ENCODE measurements around the gene GYG1.

GYG1 gene

GRCh38 chr3:148974726-148975125 is 16.6 kb upstream of the GYG1 start:
- TF ChIP-seq EZH2phosphoT487 (IDR thresholded peaks at IDR 0.05; ENCODE audit: low read length) (no peak), CTCF (IDR thresholded peaks at IDR 0.05; ENCODE audit: low read length) (no peak), EZH2 (optimal IDR thresholded peaks at IDR 0.05; ENCODE audit: low read depth, low read length) (no peak)
- Histone ChIP-seq H3K9me2 (replicated peaks; ENCODE audit: insufficient read depth, low read length) (no peaks in the 10 kb centered on the region), H3K4me3 (ENCODE audit: low read length) (no peak overlapping the region), H3K79me2 (ENCODE audit: low read length) (no peaks in the 10 kb centered on the region), H2AFZ (ENCODE audit: low read length) (no peak overlapping the region), H4K20me1 (ENCODE audit: insufficient read depth, low read length) (no peaks in the 10 kb centered on the region), H3K27ac (ENCODE audit: low read length) (no peak overlapping the region), H3K4me1 (ENCODE audit: low read length) (no peaks in the 10 kb centered on the region), H3F3A (ENCODE audit: insufficient read depth, low read length) (no peaks in the 10 kb centered on the region), H3K9me3 (replicated peaks; ENCODE audit: insufficient read depth, low read length) (no peaks in the 10 kb centered on the region), H3K4me2 (ENCODE audit: low read depth, low read length) (no peak overlapping the region), H3K9ac (ENCODE audit: low read length) (no peak overlapping the region), H3K36me3 (replicated peaks; ENCODE audit: insufficient read depth, low read length) (no peaks in the 10 kb centered on the region), H3K27me3 (replicated peaks; ENCODE audit: insufficient read depth, low read length) (no peaks in the 10 kb centered on the region)
- peak; percentile 20 for DNase-seq

- Histone ChIP-seq H3K4me3 (ENCODE audit: low read length) (no peak overlapping the region), H3K9ac (ENCODE audit: low read length) (no peak overlapping the region), H3K27ac (ENCODE audit: low read length) (no peak overlapping the region), H3K9me2 (replicated peaks; ENCODE audit: insufficient read depth, low read length) (no peaks in the 10 kb centered on the region), H3K36me3 (replicated peaks; ENCODE audit: insufficient read depth, low read length) (no peaks in the 10 kb centered on the region), H2AFZ (ENCODE audit: low read length) (no peak overlapping the region), H3K4me2 (ENCODE audit: low read depth, low read length) (no peak overlapping the region), H3K4me1 (ENCODE audit: low read length) (no peaks in the 10 kb centered on the region), H3K79me2 (ENCODE audit: low read length) (no peaks in the 10 kb centered on the region), H3K9me3 (replicated peaks; ENCODE audit: insufficient read depth, low read length) (no peaks in the 10 kb centered on the region), H3F3A (ENCODE audit: insufficient read depth, low read length) (no peaks in the 10 kb centered on the region), H3K27me3 (replicated peaks; ENCODE audit: insufficient read depth, low read length) (no peaks in the 10 kb centered on the region), H4K20me1 (ENCODE audit: insufficient read depth, low read length) (no peaks in the 10 kb centered on the region)
- TF ChIP-seq CTCF (IDR thresholded peaks at IDR 0.05; ENCODE audit: low read length) (no peak), EZH2phosphoT487 (IDR thresholded peaks at IDR 0.05; ENCODE audit: low read length) (no peak), EZH2 (optimal IDR thresholded peaks at IDR 0.05; ENCODE audit: low read depth, low read length) (no peak)
- DNase-seq = no peak
Observed at GRCh38 chr3:148975248-148975647, 16.1 kb upstream of the GYG1 start.

GRCh38 chr3:148975696-148976095 is 15.6 kb upstream of the GYG1 start:
- Histone ChIP-seq H4K20me1 (ENCODE audit: insufficient read depth, low read length) (no peaks in the 10 kb centered on the region), H3K27me3 (replicated peaks; ENCODE audit: insufficient read depth, low read length) (no peaks in the 10 kb centered on the region), H3F3A (ENCODE audit: insufficient read depth, low read length) (no peaks in the 10 kb centered on the region), H2AFZ (ENCODE audit: low read length) (no peak overlapping the region), H3K36me3 (replicated peaks; ENCODE audit: insufficient read depth, low read length) (no peaks in the 10 kb centered on the region), H3K79me2 (ENCODE audit: low read length) (no peaks in the 10 kb centered on the region), H3K27ac (ENCODE audit: low read length) (no peak overlapping the region), H3K9me3 (replicated peaks; ENCODE audit: insufficient read depth, low read length) (no peaks in the 10 kb centered on the region), H3K4me2 (ENCODE audit: low read depth, low read length) (no peak overlapping the region), H3K9ac (ENCODE audit: low read length) (no peak overlapping the region), H3K4me3 (ENCODE audit: low read length) (no peak overlapping the region), H3K4me1 (ENCODE audit: low read length) (no peaks in the 10 kb centered on the region), H3K9me2 (replicated peaks; ENCODE audit: insufficient read depth, low read length) (no peaks in the 10 kb centered on the region)
- DNase-seq = no peak
- TF ChIP-seq EZH2phosphoT487 (IDR thresholded peaks at IDR 0.05; ENCODE audit: low read length) = no peak
- TF ChIP-seq CTCF (IDR thresholded peaks at IDR 0.05; ENCODE audit: low read length) = no peak
